ENCODE data around the gene FYB1. TPM values are rescaled to one million over a fixed set of nuclear protein-coding genes. Genes with fewer than 3 reads are reported as not detected.

The FYB1 gene
- total RNA-seq, 1 experiment from 2014 or later = not detected

DNA sequence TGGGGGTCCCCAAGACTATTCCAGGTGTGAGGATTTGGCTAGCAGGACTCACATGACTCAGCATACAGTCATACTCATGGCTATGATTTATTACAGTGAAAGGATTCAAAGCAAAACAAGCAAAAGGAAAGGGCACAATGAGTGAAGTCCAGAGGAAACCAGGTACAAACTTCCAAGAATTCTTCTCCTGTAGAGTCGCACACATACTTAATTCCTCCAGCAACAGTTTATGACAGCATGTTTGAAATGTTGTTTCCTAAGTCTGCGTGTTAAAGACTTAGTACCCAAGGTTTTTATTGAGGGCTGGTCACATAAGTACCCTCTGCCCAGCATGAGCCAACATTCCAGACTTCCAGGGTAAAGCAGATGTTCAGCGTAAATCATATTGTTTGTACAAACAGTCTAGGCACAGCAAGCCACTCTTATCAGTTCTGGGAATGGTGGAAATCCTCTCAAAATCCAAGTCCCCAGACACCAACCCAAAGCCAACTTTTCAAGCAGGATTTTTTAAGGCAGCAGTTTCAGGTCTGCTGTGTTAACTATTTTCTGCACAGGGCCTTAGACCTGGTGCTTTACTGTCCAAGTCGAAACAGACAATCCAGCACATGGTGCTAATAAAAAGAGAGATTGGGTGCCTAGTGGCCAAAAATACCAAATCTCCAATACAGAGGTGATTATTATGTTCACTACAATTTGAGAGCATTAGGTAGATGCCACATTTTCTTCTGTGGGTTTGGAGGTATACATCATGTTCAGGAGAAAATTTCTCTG is 126.6 kb downstream of the FYB1 start:
- DNase-seq (ENCODE audit: low read depth) = peak; percentile 86

DNA sequence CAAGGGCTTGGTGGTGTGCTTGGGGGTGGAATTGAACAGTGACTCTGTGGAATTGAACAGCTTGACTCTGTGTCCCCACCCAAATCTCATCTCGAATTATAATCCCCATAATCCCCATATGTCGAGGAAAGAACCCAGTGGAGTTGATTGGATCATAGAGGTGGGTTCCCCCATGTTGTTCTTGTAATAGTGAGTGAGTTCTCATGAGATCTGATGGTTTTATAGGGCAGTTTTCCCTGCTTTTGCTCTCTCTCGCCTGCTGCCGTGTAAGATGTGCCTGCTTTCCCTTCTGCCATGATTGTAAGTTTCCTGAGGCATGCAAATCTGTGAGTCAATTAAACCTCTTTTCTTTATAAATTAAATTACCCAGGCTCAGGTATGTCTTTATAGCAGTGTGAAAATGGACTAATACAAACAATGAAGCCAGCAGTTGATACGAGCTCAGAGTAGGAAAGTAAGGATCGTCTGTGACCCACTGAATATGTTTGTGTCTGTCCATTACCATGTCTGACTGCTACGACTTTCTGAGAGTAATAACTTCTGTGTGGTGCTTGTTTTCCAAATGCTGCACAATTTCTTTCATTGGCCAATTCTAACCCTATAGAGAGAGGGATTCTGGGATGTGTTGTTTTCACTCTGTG is 127.3 kb downstream of the FYB1 start:
- no peak for DNase-seq (ENCODE audit: low read depth)

DNA sequence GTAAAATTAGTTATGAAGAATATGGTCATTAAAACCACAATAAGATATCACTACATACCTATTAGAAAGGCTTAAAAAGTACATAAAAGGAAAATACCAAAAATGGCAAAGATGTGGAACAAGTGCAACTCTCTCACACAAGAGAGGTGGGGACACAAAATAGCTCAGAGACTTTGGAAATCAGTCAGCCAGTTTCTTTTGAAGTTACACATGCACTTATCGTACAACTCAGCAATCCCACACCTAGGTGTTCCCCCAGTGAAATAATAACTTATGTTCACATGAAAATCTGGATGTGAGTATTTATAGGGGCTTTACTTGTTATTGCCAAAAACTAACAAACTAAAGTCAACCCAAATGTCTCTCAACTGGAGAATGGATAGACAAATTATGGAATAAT is 135.4 kb downstream of the FYB1 start:
- DNase-seq (ENCODE audit: low read depth) = no peak

DNA sequence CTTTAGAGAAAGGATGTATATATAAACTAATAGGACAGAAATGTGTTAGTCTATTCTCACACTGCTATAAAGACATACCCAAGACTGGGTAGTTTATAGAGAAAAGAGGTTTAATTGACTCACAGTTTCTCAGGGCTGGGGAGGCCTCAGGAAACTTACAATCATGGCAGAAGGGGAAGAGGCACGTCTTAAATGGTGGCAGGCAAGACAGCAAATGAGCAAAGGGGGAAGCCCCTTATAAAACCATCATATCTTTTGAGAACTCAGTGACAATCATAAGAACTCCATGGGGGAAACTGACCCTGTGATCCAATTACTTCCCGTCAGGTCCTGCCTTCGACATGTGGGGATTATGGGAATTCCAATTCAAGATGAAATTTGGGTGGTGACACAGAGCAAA is 136.4 kb downstream of the FYB1 start:
- DNase-seq (ENCODE audit: low read depth) = no peak

DNA sequence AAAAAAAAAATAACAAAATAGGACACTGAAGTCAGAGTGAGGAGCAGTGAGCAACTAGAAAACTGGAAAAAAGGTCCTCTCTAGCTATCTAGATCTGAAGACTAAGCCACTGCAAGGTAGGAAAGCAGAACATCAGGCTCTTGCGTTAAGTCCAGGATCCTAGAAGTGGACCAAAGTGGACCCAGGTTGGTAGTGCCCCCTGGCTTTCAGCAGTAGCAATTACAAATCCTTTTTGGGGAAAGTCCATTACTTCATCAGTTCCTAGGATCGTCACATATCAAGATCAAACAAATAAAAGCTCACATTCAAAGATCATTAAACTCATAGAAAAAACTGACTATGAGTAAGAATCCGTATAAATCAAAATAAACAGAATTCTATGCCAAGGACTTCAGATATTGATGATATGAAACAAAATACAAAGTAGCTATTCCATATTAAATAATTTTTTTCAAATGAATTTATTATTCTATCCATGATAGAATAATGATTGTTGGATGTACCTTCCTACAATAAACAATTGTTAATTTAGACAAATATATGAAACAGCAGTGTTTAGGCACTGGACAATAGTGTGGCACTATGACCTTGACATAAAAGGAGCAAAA is 138.7 kb downstream of the FYB1 start:
- DNase-seq (ENCODE audit: low read depth) = no peak

DNA sequence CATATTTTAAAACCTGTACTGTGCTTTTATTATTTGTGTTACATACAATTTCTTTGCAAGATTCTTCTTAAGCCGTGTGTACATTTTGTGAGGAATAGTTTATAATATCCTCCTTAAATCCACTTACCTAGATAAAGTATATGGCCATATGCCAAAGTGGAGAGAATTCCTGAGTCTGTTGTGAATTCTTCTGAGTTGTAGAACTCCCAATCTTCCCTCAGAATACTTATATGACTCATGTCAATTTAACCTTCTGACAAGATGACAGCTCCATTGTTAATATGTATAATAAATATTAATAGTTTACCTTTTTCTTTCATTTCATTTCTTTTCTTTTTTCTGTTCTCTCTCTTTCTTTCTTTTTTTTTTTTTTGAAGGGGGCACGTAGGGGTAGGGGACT is 139.2 kb downstream of the FYB1 start:
- no peak for DNase-seq (ENCODE audit: low read depth)

DNA sequence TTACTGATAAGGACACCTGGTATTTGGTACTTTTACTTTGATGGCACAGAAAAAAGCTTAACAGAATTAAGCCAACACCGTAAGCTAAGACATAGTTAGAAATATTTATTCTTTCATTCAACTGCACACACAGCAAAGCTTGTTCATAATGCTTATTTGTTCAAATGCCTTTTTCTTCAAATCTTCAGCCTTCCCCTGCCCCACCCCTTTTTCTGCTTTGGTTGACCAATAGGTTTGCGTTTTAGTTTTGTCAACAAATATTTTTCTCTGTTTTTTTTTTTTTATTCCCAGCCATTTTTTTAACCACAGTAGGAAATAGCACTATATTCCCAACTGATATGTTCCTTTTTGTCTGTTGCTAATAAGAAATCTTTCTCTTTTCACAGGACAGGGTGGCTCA is 140.2 kb downstream of the FYB1 start:
- no peak for DNase-seq (ENCODE audit: low read depth)

DNA sequence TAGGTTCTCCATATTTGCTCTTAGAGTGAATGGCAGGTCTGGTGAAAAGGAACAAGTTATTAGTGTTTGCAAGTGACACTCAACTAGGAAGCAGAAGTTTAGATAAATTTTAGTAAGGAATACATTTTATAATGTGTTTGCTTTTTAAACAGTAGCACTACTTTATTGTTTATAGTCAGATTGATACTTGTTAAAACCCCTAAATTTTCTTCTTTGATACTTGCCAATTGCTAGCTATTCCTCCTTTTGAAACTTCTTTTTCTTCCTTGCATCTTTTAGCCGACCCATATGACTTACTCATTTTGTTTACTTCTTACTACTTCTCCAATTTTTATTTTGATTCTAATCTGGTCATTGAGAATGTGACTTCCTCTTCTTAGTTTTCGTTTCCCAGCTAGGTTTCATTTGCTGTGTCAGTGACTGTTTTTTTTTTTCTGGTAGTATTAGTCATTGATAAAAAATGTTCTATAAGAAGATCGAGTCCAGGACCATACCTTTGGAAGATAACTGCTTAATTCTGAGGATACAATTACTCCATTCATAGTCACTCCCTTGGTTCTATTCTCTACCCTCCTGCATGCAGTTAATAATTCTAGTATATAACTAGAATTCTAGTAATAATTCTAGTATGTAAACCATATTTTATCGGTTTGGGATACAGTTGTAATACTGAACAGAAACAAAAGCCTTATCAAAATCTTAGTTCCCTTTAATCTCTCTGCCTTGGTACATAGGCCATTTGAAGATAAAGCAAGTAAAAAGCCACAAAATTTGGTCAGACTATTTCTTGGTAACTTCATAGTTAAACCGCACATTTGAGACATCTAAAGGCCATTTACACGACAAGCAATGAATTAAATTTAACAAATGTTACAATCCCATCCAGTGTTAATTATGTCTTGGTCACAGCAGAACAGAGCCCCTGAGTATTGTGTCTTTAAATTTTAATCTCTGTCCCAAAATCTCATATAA is 142.3 kb downstream of the FYB1 start:
- peak; percentile 83 for DNase-seq (ENCODE audit: low read depth)

DNA sequence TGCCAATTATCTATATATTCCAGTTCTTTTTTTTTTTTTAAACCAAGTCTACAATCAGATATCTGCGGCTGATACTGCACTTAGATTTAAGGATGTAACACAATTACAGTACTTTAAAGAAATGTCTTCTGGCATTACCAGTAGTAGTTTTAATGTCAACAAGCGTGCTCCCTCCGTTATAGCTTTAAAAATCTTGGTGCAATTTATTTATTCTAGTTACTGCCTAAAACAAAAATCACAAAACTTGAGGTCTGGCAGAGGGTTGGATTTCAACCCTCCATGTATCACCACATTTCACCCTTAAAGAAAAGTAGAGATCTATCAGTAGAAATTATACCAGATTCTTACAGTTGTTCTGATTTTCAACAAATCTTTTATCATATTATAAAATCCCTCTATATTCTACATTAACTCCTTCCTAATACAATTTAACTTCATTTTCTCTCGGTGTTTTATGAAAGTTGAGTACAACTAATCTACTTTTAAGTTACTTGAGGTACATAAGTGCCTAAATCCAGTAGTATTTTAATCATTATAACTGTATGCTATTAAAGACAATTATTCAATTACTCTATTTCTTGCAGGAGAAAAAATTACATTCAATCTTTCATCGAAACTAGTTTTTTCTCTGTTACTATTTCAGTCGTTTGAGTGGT is 143.1 kb downstream of the FYB1 start:
- no peak for DNase-seq (ENCODE audit: low read depth)

DNA sequence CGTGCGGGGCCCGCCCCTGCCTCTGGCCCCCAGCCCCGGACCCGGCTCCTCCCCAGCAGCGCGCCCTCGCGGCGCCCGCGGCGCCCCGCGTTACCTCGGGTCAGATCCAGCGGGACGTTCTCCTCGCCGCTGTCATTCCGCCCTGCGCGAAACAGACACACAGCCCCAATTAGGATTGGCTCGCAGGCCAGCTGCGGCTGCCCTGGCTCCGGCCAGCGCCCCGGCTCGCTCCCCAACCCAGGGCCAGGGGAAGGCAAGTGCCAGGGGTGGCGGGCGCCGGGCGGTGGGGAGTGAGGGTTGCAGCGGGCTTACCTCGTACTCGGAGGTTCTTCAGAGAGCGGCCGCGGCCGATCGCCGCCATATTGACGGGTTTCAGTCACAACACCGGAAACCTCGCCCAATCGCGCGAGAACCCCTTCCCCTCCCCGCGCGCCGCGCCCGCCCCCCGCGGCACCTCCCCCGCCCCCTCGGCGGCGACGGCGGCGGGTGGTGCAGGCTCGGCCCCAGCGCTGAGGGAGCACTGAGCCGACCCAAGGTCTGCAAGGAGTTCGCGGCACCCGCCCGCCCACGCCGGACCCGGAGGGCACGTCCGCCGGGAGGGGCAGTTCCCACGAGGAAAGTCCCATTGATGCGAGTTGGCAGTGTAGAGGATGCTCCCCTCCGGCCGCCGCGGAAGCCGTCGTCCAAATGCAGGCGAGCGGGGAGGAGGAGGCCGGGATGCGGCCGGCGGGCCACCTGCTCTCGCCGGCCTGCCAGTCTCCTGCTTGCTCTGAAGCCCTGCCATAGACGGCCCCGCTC is 145.1 kb downstream of the FYB1 start, which contains the start of gene RICTOR:
RICTOR (minus strand) TSS at position 383 of the 798 bp plus-strand sequence; CDS start at position 361, 22 bp downstream.
- DNase-seq (ENCODE audit: low read depth) = peak; percentile 71

DNA sequence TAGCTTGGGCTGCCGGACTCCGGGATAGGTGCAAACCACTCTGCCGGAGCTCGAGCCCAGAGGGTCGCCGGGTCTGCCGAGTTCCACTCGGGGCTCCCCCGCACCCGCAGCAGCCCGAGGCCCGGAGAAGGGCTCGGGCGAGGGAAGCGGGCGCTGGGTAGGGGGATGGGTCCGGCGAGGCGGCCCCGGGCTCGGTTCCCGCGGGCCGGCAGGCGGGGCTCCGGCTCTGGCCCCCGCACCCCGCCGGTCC is 145.7 kb downstream of the FYB1 start:
- no peak for DNase-seq (ENCODE audit: low read depth)

DNA sequence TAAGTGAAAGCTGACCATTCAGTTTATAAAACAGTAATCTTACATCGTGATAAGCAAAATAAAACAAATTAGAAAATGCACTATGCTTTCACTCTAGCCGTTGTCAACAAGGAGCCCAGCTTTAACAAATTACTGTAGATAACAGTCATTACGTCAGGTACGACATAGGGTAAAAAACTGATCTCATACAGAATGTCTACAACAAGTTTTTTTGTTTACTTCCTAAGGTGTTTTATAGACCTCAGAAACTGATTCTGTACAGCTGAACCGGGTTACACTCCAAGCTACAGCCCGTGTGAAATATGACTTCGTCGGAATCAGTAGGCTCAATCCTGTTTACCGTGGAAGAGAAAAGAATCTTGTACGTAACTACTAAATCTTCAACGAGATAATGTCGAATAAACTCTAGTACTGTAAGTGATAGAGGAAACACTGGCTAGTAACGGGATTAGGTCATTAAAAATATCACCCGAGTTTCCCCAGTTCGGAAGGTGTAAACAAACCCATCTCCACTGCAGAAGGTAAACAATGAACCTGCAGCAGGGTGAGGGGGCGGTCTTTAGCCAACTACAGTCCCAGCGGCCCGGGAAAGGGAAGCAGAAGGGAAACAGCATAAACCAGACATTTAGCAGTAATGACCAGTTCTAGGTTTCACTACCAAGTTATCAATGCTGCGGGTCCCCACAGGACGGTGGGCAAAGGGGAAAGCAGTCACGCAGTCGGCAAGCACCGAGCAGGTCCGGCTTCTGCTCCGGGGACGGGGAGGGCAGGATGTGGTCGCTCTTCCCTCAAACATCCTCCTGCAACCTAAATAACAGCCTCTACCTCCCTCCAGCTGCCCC is 146.2 kb downstream of the FYB1 start:
- peak; percentile 61 for DNase-seq (ENCODE audit: low read depth)

DNA sequence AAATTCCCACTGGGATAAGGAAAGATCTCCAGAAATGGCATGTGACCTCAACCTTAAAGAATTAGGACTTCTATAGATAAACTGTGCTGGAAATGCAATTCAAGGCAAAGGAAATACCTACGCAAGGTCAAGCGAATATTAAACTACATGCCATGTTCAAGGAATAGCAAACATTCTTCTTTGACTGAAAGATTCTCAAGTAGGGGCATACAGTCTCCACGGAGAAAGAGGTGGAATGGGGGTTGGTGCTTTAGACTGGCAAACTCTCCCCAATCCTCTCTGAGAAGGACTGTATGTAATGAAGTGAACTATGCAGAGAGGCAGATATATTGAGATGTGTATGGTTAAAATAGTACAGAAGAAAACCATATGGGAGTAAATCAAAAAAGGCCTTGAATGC is 151.3 kb downstream of the FYB1 start:
- DNase-seq (ENCODE audit: low read depth) = no peak

DNA sequence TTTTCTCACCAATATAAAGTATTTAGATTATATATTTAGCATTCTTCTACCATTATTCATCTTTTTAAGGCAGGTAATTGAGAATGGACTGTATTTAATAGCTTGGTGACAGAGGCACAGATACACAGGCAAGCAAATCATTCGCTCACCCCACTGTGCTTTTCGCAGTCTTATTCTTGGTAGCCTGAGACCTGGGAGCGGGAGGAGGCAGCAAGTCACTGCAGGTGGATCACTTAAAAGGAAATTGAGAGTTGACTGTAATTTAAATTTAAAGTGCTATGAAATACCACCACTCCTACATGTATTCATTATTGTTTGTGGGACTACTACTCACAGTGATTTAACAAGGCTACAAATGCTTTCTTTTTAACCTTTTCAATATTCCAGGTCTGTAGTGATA is 154.9 kb downstream of the FYB1 start:
- no peak for DNase-seq (ENCODE audit: low read depth)

DNA sequence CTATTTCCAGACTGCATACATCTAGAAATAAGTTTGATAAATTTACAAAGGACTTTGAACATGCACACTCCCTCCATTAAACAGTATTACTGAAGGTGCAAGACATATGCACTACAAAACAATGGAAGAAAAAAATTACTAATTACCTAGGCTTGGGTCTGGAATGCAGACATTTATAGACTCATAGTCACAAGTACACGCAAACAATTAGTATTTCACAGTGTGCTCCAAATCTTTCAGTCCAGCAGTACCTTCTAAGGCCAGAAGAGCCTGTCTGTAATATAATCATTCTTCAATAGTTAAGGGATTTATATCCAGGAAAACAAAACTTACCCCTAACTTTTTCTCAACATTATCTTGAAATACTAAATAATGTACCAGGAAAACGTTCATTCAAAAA is 156.3 kb downstream of the FYB1 start:
- no peak for DNase-seq (ENCODE audit: low read depth)

DNA sequence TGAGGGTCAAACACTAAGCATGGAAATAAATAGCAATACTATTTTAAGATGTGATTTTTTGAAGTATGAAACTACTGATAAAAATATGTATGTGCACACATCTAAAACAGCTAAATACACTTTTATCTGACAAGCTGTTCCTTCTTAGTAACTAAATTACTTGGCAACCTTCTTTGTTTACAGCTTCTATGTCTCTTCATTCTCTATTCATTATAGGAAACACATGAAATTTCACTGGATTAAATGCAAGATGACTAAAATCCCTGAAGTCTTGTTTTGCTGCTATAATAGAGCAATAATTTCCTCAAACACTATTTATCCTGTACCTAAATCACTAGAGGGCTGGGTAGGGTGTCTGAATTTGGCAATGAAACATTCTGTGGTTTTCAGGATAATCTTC is 156.8 kb downstream of the FYB1 start:
- no peak for DNase-seq (ENCODE audit: low read depth)

DNA sequence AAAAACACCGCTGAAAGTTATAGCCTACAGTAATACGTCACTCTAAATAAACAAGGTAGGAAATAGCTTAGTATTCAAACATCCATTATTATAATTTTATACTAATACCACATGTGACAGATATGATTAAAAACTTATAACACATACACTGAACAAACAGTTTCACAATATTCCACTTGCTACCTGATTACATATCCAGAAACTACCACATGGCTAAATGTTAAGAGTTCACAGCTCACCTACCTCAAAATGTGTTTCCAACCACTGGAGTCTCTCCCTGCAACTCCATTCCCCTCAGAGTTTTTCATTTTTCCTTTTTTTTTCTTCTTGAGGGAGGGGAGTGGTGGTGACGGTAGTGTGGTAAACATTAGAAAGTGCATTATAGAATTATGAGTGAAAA is 157.3 kb downstream of the FYB1 start:
- DNase-seq (ENCODE audit: low read depth) = no peak

DNA sequence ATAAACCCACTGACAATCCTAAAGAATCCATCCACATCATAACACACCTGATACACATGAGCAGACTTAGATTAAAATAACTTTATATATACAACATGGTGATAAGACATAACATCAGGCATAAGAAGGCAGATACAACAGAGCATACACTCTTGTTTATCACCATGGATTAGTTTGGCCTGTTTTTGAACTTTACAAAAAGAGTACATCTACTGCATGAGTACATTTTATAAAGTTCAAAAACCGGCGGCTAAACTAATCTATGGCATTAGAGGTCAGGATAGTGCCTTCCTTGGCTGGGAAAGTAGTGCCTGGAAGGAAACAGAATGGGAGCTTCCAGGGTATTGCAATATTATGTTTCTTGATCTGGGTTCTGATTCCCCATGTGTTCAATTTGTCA is 160.3 kb downstream of the FYB1 start:
- no peak for DNase-seq (ENCODE audit: low read depth)

DNA sequence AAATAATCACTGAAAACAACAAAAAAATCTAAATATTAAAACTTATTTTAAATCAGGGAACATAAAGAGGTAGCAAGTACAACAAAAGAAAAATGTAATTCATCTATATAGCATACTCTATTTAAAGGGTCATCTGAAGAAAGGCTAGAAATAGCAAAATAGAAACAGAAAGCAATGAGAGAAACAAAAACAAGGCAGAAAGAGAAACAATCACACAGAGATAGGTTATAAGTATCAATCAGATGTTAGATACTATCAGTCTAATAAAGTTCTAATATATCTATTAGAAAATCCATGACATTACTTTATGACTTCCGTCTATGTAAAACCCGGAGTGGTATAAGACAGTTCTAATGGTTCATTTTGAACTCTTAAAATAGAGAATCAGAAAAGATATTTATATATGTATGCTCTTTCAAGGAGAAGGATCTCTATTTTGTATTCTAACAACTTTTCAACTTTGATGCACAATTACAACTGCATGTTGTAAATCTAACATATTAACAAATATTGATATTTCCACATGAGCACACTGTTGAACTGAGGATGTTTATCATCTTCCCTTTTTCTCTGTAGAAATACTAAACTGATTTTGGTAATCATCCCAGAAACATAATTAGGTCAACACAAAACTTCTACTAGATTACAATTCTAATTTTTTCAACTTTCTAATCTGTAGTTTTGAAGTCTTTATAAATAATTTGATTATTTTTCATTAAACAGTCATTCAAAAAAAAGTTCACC is 161.0 kb downstream of the FYB1 start:
- DNase-seq (ENCODE audit: low read depth) = no peak

All from HT1080 (cell line).